Measurements from ENCODE around the gene TTC34.
"Not testable (repeated sequence)": the region's sequence is repeated elsewhere in the genome, so short reads cannot be mapped to it uniquely, and the experiment has no call there.

TTC34 gene

GRCh38 chr1:2759433-2759832 lies 42.1 kb downstream of the TTC34 start:
- DNase-seq: not testable (repeated sequence)

- not testable (repeated sequence) for DNase-seq
These were observed 44.0 kb downstream of the TTC34 start for GRCh38 chr1:2757519-2757918.

GRCh38 chr1:2755426-2755825 lies 46.1 kb downstream of the TTC34 start:
- DNase-seq: not testable (repeated sequence)

- not testable (repeated sequence) for DNase-seq
These were observed 46.9 kb downstream of the TTC34 start for GRCh38 chr1:2754597-2754996.

GRCh38 chr1:2752503-2752902 lies 49.0 kb downstream of the TTC34 start:
- DNase-seq: not testable (repeated sequence)

- DNase-seq: not testable (repeated sequence)
These were observed 49.6 kb downstream of the TTC34 start for GRCh38 chr1:2751866-2752265.

- not testable (repeated sequence) for DNase-seq
These were observed 50.4 kb downstream of the TTC34 start for GRCh38 chr1:2750766-2751730.

- not testable (repeated sequence) for DNase-seq
These were observed 51.3 kb downstream of the TTC34 start for GRCh38 chr1:2750041-2750680.

- not testable (repeated sequence) for DNase-seq
These were observed 52.9 kb downstream of the TTC34 start for GRCh38 chr1:2748626-2749025.

- not testable (repeated sequence) for DNase-seq
These were observed 106.7 kb downstream of the TTC34 start for GRCh38 chr1:2694796-2695195.

GRCh38 chr1:2690180-2690579 lies 111.3 kb downstream of the TTC34 start:
- DNase-seq: not testable (repeated sequence)

GRCh38 chr1:2688336-2688665 lies 113.2 kb downstream of the TTC34 start:
- DNase-seq: not testable (repeated sequence)

GRCh38 chr1:2687638-2688335 lies 113.7 kb downstream of the TTC34 start:
- not testable (repeated sequence) for DNase-seq

- DNase-seq: not testable (repeated sequence)
These were observed 114.3 kb downstream of the TTC34 start for GRCh38 chr1:2687174-2687591.

- DNase-seq: not testable (repeated sequence)
These were observed 115.2 kb downstream of the TTC34 start for GRCh38 chr1:2686091-2686863.

- DNase-seq: not testable (repeated sequence)
These were observed 115.8 kb downstream of the TTC34 start for GRCh38 chr1:2685671-2686070.

- DNase-seq: not testable (repeated sequence)
These were observed 116.6 kb downstream of the TTC34 start for GRCh38 chr1:2684878-2685277.

GRCh38 chr1:2684000-2684399 lies 117.5 kb downstream of the TTC34 start:
- not testable (repeated sequence) for DNase-seq

GRCh38 chr1:2683321-2683741 lies 118.2 kb downstream of the TTC34 start:
- DNase-seq: not testable (repeated sequence)

- DNase-seq: not testable (repeated sequence)
These were observed 118.6 kb downstream of the TTC34 start for GRCh38 chr1:2682879-2683278.

GRCh38 chr1:2676726-2677125 lies 124.8 kb downstream of the TTC34 start:
- not testable (repeated sequence) for DNase-seq

- not testable (repeated sequence) for DNase-seq
These were observed 129.8 kb downstream of the TTC34 start for GRCh38 chr1:2671656-2672055.
